ENCODE results near the gene ACOXL.

GRCh38 chr2:111162718-111163331, 430.5 kb downstream of the ACOXL start:
- no peak for TF ChIP-seq EZH2 (IDR thresholded peaks at IDR 0.05; ENCODE audit: insufficient read depth, poor library complexity, severe bottlenecking)
- no peak for TF ChIP-seq EZH2phosphoT487 (IDR thresholded peaks at IDR 0.05; ENCODE audit: insufficient read depth, low read depth)
